Left renal pelvis (tissue), 4 donors: ENCODE results near the gene PRKCG. TPM values are rescaled to one million over a fixed set of nuclear protein-coding genes. Genes with fewer than 3 reads are reported as not detected.
"Not testable (repeated sequence)": the region's sequence is repeated elsewhere in the genome, so short reads cannot be mapped to it uniquely, and the experiment has no call there.

Experiments
- DNase-seq, 4 donors: peaks; one replicate each; pipeline ENCODE4 v3.0.0-alpha.2; 2013; ENCODE audit warnings: low read depth in 4 of 4, low spot score in 3 of 4
- polyA plus RNA-seq, 4 donors: library from polyadenylated mRNA; unstranded; fragments of 120-200 nt; gene quantifications; one replicate each; pipeline ENCODE4 v1.2.1, GENCODE V29; 2013; ENCODE audit not compliant: insufficient read length in 4 of 4

The PRKCG gene
- polyA plus RNA-seq, 4 donors = 0.34 to 0.99 (median 0.69) TPM

GRCh38 chr19:53927739-53928138 lies 45.7 kb downstream of the PRKCG start:
- DNase-seq = peak; percentile 39 to 67 (median 48)

DNA sequence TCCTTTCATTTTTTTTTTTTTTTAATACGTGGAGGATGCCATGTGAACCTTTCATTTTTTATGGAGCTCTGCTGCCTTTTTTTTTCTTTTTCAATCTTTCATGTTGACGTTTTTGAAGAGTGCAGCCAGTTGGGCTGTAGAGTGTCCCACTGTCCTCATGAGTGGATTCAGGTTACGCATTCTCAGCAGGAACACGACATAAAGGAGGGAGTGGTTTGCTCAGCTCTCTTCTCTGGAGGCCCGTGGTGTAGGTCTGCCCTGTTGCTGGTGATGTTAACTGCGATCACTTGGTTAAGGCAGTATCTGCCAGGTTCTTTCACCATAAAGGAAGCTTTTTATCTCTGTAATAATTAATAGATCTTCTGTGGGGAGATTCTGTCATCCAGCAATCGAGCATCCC lies 54.0 kb downstream of the PRKCG start:
- no peak for DNase-seq

GRCh38 chr19:53942001-53942786 lies 60.2 kb downstream of the PRKCG start:
- no peak for DNase-seq

DNA sequence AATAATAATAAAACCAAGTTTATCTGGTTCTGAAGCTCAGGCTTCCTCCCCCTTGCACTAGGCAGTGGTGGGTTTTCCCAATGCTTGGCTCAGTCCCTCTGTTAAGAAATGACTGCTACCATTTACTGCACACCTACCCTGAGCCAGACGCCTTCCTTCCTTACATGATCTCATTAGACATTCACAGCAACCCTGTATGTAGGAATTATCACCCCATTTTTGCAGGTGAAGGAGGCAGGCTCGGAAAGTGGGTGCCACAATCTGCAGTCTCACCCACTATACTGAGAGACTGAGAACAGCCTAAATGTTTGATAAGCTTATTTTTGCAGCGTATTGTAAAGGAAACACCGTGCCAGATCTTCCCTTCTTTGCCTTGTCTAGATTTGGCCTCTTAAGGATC lies 62.4 kb downstream of the PRKCG start:
- DNase-seq = no peak

DNA sequence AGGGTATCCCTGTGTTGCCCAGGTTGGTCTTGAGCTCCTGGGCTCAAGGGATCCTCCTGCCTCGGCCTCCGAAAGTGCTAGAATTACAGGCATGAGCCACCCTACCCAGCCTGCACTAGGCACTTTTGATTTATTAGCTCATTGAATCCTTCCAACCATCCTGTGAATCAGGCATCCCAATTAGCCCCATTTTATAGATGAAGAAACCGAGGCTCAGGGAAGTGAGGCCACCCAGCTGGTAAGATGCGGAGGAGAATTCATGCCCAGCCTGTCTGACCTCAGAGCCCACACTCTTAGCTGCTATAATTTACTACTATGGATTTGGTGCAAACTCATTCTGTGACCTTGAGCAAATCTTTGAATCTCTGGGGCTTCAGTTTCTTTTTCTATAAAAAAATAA lies 62.9 kb downstream of the PRKCG start:
- no peak for DNase-seq

DNA sequence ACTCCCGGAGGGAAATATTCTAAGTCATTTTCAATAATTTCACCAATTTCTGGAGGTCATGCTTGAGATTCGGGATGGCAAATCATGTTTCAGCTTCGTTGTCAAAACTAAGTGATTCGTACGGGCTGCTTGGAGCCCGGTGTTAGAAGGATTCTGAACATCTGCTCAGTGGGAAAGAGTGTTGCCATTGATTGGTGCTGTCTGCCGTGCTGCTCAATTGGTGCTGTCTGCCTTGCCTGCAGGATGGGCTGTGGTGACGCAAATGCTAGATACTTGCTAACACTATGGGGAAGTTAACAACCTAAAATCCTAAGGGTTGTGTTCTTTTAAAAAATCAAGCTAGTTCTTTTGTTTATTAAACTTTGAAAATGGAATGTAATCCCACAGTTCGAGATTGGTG lies 63.4 kb downstream of the PRKCG start:
- no peak for DNase-seq

- no peak for DNase-seq
Measured at GRCh38 chr19:53945998-53946397, 64.0 kb downstream of the PRKCG start.

DNA sequence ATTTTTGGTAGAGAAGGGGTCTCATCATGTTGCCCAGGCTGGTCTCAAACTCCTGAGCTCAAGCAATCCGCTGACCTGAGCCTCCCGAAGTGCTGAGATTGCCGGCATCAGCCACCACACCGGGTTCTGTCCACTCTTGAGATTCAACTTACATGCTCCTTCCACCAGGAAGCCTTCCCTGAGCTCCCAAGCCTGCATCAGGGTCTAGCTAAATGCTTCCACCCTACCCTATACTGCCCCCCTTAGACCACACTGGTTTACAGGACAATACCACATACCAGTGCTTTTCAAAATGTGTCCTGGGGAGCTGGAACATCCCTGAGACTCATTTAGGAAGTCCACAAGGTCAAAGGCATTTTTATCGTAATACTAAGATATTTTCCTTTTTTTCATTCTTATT lies 65.6 kb downstream of the PRKCG start:
- no peak for DNase-seq

DNA sequence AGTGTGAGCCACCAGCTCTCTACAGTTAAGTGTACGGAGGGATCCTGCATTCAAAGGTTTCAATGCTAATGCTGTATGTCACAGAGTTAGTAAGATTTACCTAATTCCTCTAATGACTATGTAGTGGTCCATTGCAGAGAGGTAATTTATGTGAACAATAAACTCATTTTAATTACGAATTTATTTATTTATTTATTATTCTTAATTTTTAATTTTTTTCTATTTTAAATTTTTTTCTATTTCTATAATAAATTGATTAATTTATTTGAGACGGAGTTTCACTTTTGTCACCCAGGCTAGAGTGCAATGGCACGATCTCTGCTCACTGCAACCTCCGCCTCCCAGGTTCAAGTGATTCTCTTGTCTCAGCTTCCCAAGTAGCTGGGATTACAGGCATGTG lies 66.6 kb downstream of the PRKCG start:
- not testable (repeated sequence) for DNase-seq

- DNase-seq = no peak
Measured at GRCh38 chr19:53951436-53951835, 69.4 kb downstream of the PRKCG start.

- no peak for DNase-seq
Measured at GRCh38 chr19:53951947-53952346, 70.0 kb downstream of the PRKCG start.

DNA sequence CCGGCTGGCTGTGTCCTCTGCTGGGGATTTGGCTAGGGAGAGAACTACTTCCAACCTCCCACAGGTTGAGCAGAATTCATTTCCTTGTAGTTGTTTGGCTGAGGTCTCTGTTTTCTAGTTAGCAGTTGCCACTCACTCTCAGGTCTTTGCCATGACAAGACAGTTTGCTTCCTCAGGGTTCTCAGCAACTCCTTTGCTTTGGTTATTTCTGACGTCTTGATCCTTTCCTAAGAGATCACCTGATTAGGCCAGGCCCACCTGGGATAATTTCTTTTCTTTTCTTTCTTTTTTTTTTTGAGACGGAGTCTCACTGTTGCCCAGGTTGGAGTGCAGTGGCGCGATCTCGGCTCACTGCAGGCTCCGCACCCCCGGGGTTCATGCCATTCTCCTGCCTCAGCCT lies 71.4 kb downstream of the PRKCG start:
- no peak for DNase-seq

Other genes starting within 250 kb of the PRKCG start
- gene NLRP12, start 57.9 kb upstream of the PRKCG start, polyA plus RNA-seq = under 1 TPM; 0.04 to 0.30 (median 0.24) TPM
- gene MYADM, start 14.3 kb upstream of the PRKCG start, polyA plus RNA-seq = 100 to 1,000 TPM in 1 of 4 donors, 10 to 100 TPM in 3; 69.0 to 232 (median 74.0) TPM
- gene CACNG7, start 27.1 kb downstream of the PRKCG start, polyA plus RNA-seq = 1 to 10 TPM in 1 of 4 donors, under 1 TPM in 3; 0.15 to 1.5 (median 0.62) TPM
- under 1 TPM; 0.15 to 0.50 (median 0.24) TPM for gene CACNG8, start 80.7 kb downstream of the PRKCG start, polyA plus RNA-seq
- gene CACNG6, start 109.4 kb downstream of the PRKCG start, polyA plus RNA-seq = 1 to 10 TPM in 1 of 4 donors, under 1 TPM in 3; 0.42 to 1.3 (median 0.85) TPM
- gene VSTM1, start 181.7 kb downstream of the PRKCG start, polyA plus RNA-seq = under 1 TPM in 1 of 4 donors, not detected in 3; 0.22 TPM
- gene TARM1, start 199.2 kb downstream of the PRKCG start, polyA plus RNA-seq = under 1 TPM in 1 of 4 donors, not detected in 3; 0.21 TPM
- gene OSCAR, start 218.6 kb downstream of the PRKCG start, polyA plus RNA-seq = under 1 TPM; 0.14 to 0.50 (median 0.24) TPM
- 100 to 1,000 TPM in 2 of 4 donors, 10 to 100 TPM in 2; 84.0 to 157 (median 96.2) TPM for gene NDUFA3, start 220.7 kb downstream of the PRKCG start, polyA plus RNA-seq
- gene TFPT, start 233.5 kb downstream of the PRKCG start, polyA plus RNA-seq = 10 to 100 TPM; 11.2 to 20.8 (median 12.7) TPM
- gene PRPF31, start 233.6 kb downstream of the PRKCG start, polyA plus RNA-seq = 10 to 100 TPM; 50.8 to 72.9 (median 68.7) TPM